Endothelial cell of umbilical vein (primary cell): ENCODE measurements around the gene SZT2. TPM values are rescaled to one million over a fixed set of nuclear protein-coding genes. Genes with fewer than 3 reads are reported as not detected.
A peak's percentile ranks its signal among the peaks of the same experiment; 100 is the strongest.

ENCODE experiments used
- BruUV-seq: library from RNA; stranded (reverse); fragments of 400-500 nt; replicated peaks from 2 replicates; lab custom pipeline; 2021; lab: Mats Ljungman, UMichigan
- CTCF ChIA-PET: fragments of 300-600, 350-600 bp; sonication (Branson Sonifier 250); formaldehyde crosslinking; loops from one replicate; lab custom pipeline; 2021; ENCODE audit warnings: antibody characterized with exemption, inconsistent platforms; lab: Charles Lee
- POLR2A ChIA-PET: fragments of 300-600, 350-600 bp; sonication (Branson Sonifier 250); formaldehyde crosslinking; loops from one replicate; lab custom pipeline; 2021; ENCODE audit warnings: antibody characterized with exemption, inconsistent platforms; lab: Charles Lee
- DNase-seq: peaks from one replicate; pipeline ENCODE4 v3.0.0-alpha.2; 2011; ENCODE audit warnings: low read depth, low spot score
- FAIRE-seq: peaks from 2 replicates; lab custom pipeline; 2011; peaks lifted over from hg19 to GRCh38; lab: Jason Lieb, UNC
- H2AFZ ChIP-seq: 2 replicates; pipeline ENCODE4 v1.6.0; 2012; ENCODE audit warnings: low read depth, low read length, control low read depth, inconsistent platforms
- H3K27ac ChIP-seq: 2 replicates; pipeline ENCODE4 v1.5.1; 2011; ENCODE audit warnings: low read depth, mild to moderate bottlenecking, control low read depth, low read length, moderate library complexity; ENCODE audit not compliant: insufficient read depth
- H3K27me3 ChIP-seq, 2 experiments: 2 replicates each; pipeline versions ENCODE4 v1.6.0 to v1.6.1; 2011; ENCODE audit warnings: low read length in 2 of 2, mixed read lengths in 1 of 2; ENCODE audit not compliant: control insufficient read depth in 2 of 2, insufficient read depth in 2 of 2
- H3K36me3 ChIP-seq, 2 experiments: 2 replicates in 1 of 2; 3 replicates in 1 of 2; pipeline ENCODE4 v1.5.1; 2011; ENCODE audit warnings: low read length in 2 of 2, mild to moderate bottlenecking in 1 of 2, moderate library complexity in 1 of 2; ENCODE audit not compliant: control insufficient read depth in 2 of 2, insufficient read depth in 2 of 2; ENCODE audit errors: extremely low read depth in 1 of 2
- H3K4me1 ChIP-seq: 3 replicates; pipeline ENCODE4 v1.5.1; 2011; ENCODE audit warnings: mild to moderate bottlenecking, low read length; ENCODE audit not compliant: control insufficient read depth, insufficient read depth; ENCODE audit errors: extremely low read depth
- H3K4me2 ChIP-seq: 2 replicates; pipeline ENCODE4 v1.6.1; 2011; ENCODE audit warnings: low read length, control low read depth, mixed read lengths; ENCODE audit not compliant: insufficient read depth
- H3K4me3 ChIP-seq, 3 experiments: fragments of 200-600 bp in 1 of 3; sonication (generic), shearing (Covaris generic) in 1 of 3; replicated peaks in 1 of 3; 2 replicates each; pipeline ENCODE4 v1.5.1; 2011 to 2016; ENCODE audit warnings: control low read depth in 3 of 3, low read length in 3 of 3, mild to moderate bottlenecking in 2 of 3, inconsistent platforms in 1 of 3, low read depth in 1 of 3, moderate library complexity in 1 of 3; ENCODE audit not compliant: insufficient read depth in 1 of 3
- H3K79me2 ChIP-seq: 2 replicates; pipeline ENCODE4 v1.6.0; 2012; ENCODE audit warnings: low read length, inconsistent platforms; ENCODE audit not compliant: control insufficient read depth, insufficient read depth
- H3K9ac ChIP-seq: replicated peaks from 2 replicates; pipeline ENCODE3; 2011; ENCODE audit warnings: low read length, control low read depth; ENCODE audit not compliant: insufficient read depth; ENCODE audit errors: extremely low read depth
- H3K9me1 ChIP-seq: replicated peaks from 3 replicates; pipeline ENCODE4 v1.6.0; 2011; ENCODE audit warnings: mild to moderate bottlenecking, low read length; ENCODE audit not compliant: control insufficient read depth, insufficient read depth; ENCODE audit errors: extremely low read depth
- H3K9me3 ChIP-seq: replicated peaks from 2 replicates; pipeline ENCODE4 v1.5.1; 2012; ENCODE audit warnings: low read length, inconsistent platforms; ENCODE audit not compliant: control insufficient read depth, insufficient read depth
- H4K20me1 ChIP-seq: replicated peaks from 2 replicates; pipeline ENCODE3; 2011; ENCODE audit warnings: mild to moderate bottlenecking, low read length; ENCODE audit not compliant: control insufficient read depth, insufficient read depth; ENCODE audit errors: extremely low read depth
- EZH2 ChIP-seq: IDR thresholded peaks from 2 replicates; pipeline ENCODE4 v1.6.1; 2012; ENCODE audit warnings: borderline replicate concordance, low read depth, mild to moderate bottlenecking, moderate library complexity, low read length, inconsistent platforms; ENCODE audit not compliant: severe bottlenecking
- FOS ChIP-seq: IDR thresholded peaks from 2 replicates; pipeline ENCODE4 v1.6.1; 2011; ENCODE audit warnings: mild to moderate bottlenecking, low read length, moderate library complexity, borderline replicate concordance; ENCODE audit not compliant: insufficient read depth
- GATA2 ChIP-seq: IDR thresholded peaks from 2 replicates; pipeline ENCODE4 v1.7.0; 2011; ENCODE audit warnings: low read depth, mild to moderate bottlenecking, moderate library complexity, mixed read lengths, low read length; ENCODE audit not compliant: insufficient read length, insufficient read depth
- JUN ChIP-seq: IDR thresholded peaks from 2 replicates; pipeline ENCODE4 v1.6.1; 2011; ENCODE audit warnings: borderline replicate concordance, low read depth; ENCODE audit not compliant: insufficient read length, insufficient read depth
- MYC ChIP-seq: IDR thresholded peaks from one replicate; pipeline ENCODE4 v1.6.1; 2011; ENCODE audit warnings: mild to moderate bottlenecking, low read depth, low read length
- POLR2A ChIP-seq: IDR thresholded peaks from 2 replicates; pipeline ENCODE4 v1.6.1; 2012; ENCODE audit warnings: low read depth, mild to moderate bottlenecking, control low read depth, low read length
- POLR2AphosphoS5 ChIP-seq: IDR thresholded peaks from 2 replicates; pipeline ENCODE4 v1.6.1; 2012; ENCODE audit warnings: low read depth, mild to moderate bottlenecking, control low read depth, low read length, moderate library complexity; ENCODE audit not compliant: insufficient read depth
- dilution Hi-C: fragments of 300-500 bp; cut with MboI; formaldehyde crosslinking; loops from one replicate; pipeline ENCODE4 v1.15.0; 2019; ENCODE audit warnings: low sequenced_read_pairs; ENCODE audit not compliant: extremely low pct_ligation_motif_present
- intact Hi-C: fragments of 100-400 bp; cut with micrococcal nuclease; formaldehyde crosslinking; loops from one replicate; pipeline ENCODE4 v1.10.0; 2022
- polyA plus RNA-seq, 4 experiments: library from polyadenylated mRNA; depleted of rRNA in 3 of 4; stranded (reverse) in 3 of 4; unstranded in 1 of 4; fragments of >200 nt; gene quantifications; 2 replicates each; pipeline versions ENCODE4 v1.2.1 to v1.2.3, GENCODE V29; 2011 to 2012; ENCODE audit warnings: missing spikeins in 1 of 4
- total RNA-seq: library from RNA; stranded (reverse); gene quantifications from 2 replicates; pipeline ENCODE4 v1.2.3, GENCODE V29; 2021
- TF ChIP-seq, protein P1 (sequence below), 2 donors: IDR thresholded peaks; 1 replicate in 1 of 2; 2 replicates in 1 of 2; pipeline ENCODE4 v1.5.1; 2011; ENCODE audit warnings: low read length in 2 of 2, mild to moderate bottlenecking in 2 of 2, moderate library complexity in 2 of 2, control low read depth in 1 of 2, inconsistent platforms in 1 of 2, low read depth in 1 of 2; ENCODE audit not compliant: insufficient read depth in 1 of 2; ENCODE audit errors: extremely low read depth in 1 of 2
- TF ChIP-seq, protein P2 (sequence below): IDR thresholded peaks from 2 replicates; pipeline ENCODE4 v1.6.1; 2011; ENCODE audit not compliant: insufficient read depth, insufficient read length

SZT2 gene
- total and polyA plus RNA-seq, 2 donors (not counting 3 experiments of a cell fraction or from before 2014, with no cell fraction given) = 11.4 to 49.9 TPM

DNA sequence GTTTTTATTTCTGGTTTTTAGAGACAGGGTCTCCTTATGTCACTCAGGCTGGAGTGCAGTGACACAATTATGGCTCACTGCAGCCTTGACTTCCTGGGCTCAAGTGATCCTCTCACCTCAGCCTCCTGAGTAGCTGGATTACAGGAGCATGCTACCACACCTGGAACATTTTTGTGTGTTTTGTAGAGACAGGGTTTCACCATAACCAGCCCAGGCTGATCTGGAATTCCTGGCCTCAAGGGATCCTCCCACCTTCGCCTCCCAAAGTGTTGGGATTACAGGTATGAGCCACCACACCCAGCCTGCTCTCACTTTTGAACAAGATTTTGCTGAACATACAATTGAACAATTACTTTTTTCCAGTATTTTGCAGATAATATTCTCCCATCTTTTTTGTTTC, 88.0 kb downstream of the SZT2 start:
- H3K4me3 ChIP-seq = no peak overlapping the region
- H4K20me1 ChIP-seq = no peaks in the 10 kb centered on the region
- dilution Hi-C loops = no loop called here
- intact Hi-C loops = loop anchor here (5.0 kb wide), 1 partner anchor 35 kb away; no protein-coding TSS in a partner anchor
- TF ChIP-seq FOS = no peak
- no peak for TF ChIP-seq JUN
- TF ChIP-seq, protein P1, sequence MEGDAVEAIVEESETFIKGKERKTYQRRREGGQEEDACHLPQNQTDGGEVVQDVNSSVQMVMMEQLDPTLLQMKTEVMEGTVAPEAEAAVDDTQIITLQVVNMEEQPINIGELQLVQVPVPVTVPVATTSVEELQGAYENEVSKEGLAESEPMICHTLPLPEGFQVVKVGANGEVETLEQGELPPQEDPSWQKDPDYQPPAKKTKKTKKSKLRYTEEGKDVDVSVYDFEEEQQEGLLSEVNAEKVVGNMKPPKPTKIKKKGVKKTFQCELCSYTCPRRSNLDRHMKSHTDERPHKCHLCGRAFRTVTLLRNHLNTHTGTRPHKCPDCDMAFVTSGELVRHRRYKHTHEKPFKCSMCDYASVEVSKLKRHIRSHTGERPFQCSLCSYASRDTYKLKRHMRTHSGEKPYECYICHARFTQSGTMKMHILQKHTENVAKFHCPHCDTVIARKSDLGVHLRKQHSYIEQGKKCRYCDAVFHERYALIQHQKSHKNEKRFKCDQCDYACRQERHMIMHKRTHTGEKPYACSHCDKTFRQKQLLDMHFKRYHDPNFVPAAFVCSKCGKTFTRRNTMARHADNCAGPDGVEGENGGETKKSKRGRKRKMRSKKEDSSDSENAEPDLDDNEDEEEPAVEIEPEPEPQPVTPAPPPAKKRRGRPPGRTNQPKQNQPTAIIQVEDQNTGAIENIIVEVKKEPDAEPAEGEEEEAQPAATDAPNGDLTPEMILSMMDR (IDR thresholded peaks at IDR 0.05; ENCODE audit: extremely low read depth in 1 of 2, insufficient read depth in 1 of 2, low read depth in 1 of 2, low read length in 2 of 2) = no peak
- no peak for TF ChIP-seq POLR2A
- no peak for TF ChIP-seq MYC
- TF ChIP-seq GATA2 = no peak
- no peak for TF ChIP-seq POLR2AphosphoS5
- TF ChIP-seq EZH2 = no peak
- TF ChIP-seq, protein P2, sequence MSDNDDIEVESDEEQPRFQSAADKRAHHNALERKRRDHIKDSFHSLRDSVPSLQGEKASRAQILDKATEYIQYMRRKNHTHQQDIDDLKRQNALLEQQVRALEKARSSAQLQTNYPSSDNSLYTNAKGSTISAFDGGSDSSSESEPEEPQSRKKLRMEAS = no peak
- H3K9ac ChIP-seq = no peak overlapping the region
- H3K36me3 ChIP-seq = no peaks in the 10 kb centered on the region
- POLR2A ChIA-PET = no interaction called here
- peak overlapping the region; percentile 35 for H2AFZ ChIP-seq
- FAIRE-seq (no peak), DNase-seq (no peak)
- peaks cover 48% of the 10 kb centered on the region for H3K4me1 ChIP-seq
- no peaks in the 10 kb centered on the region for H3K27me3 ChIP-seq
- no TSS peak for BruUV-seq
- H3K79me2 ChIP-seq = no peaks in the 10 kb centered on the region
- CTCF ChIA-PET = interaction anchor here (1.4 kb wide), 1 partner anchor 12 kb away, joined by 4 read pairs; no protein-coding TSS in a partner anchor
- peak overlapping the region; percentile 100 for H3K27ac ChIP-seq
- no peaks in the 10 kb centered on the region for H3K9me3 ChIP-seq
- no peak overlapping the region for H3K4me2 ChIP-seq
- no peaks in the 10 kb centered on the region for H3K9me1 ChIP-seq
